ENCODE data around the gene ATP6V1F.

- TF ChIP-seq CTCF (IDR thresholded peaks at IDR 0.05) (no peak), POLR2AphosphoS5 (IDR thresholded peaks at IDR 0.05; ENCODE audit: insufficient read depth in 1 of 2, low read depth in 1 of 2) (no peak)
Measured at GRCh38 chr7:128865303-128865702, 2.6 kb downstream of the ATP6V1F start.
